Hepatocyte (in vitro differentiated cells): Measurements from ENCODE around the gene TLL1.

Source experiments
- CTCF ChIP-seq: fragments of 200-600 bp; sonication (generic); IDR thresholded peaks from 2 replicates; pipeline ENCODE4 v1.5.1; 2016; ENCODE audit warnings: antibody characterized with exemption, mild to moderate bottlenecking; ENCODE audit not compliant: poor library complexity
- EZH2 ChIP-seq: fragments of 200-600 bp; sonication (generic); IDR thresholded peaks from 2 replicates; pipeline ENCODE4 v1.6.1; 2016; ENCODE audit warnings: antibody characterized with exemption, mild to moderate bottlenecking, borderline replicate concordance

GRCh38 chr4:165991325-165992180 is 118.5 kb downstream of the TLL1 start:
- TF ChIP-seq CTCF (no peak), EZH2 (no peak)
